Suppressor macrophage treated with lipopolysaccharide for 1 hour (primary cell): Measurements from ENCODE around the gene ACAA1.
"Not testable (repeated sequence)": the region's sequence is repeated elsewhere in the genome, so short reads cannot be mapped to it uniquely, and the experiment has no call there.

ENCODE experiments used
- DNase-seq, 3 donors: peaks; one replicate each; pipeline ENCODE4 v3.0.0-alpha.2; 2020 to 2022

The ACAA1 gene, protein sequence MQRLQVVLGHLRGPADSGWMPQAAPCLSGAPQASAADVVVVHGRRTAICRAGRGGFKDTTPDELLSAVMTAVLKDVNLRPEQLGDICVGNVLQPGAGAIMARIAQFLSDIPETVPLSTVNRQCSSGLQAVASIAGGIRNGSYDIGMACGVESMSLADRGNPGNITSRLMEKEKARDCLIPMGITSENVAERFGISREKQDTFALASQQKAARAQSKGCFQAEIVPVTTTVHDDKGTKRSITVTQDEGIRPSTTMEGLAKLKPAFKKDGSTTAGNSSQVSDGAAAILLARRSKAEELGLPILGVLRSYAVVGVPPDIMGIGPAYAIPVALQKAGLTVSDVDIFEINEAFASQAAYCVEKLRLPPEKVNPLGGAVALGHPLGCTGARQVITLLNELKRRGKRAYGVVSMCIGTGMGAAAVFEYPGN

DNA sequence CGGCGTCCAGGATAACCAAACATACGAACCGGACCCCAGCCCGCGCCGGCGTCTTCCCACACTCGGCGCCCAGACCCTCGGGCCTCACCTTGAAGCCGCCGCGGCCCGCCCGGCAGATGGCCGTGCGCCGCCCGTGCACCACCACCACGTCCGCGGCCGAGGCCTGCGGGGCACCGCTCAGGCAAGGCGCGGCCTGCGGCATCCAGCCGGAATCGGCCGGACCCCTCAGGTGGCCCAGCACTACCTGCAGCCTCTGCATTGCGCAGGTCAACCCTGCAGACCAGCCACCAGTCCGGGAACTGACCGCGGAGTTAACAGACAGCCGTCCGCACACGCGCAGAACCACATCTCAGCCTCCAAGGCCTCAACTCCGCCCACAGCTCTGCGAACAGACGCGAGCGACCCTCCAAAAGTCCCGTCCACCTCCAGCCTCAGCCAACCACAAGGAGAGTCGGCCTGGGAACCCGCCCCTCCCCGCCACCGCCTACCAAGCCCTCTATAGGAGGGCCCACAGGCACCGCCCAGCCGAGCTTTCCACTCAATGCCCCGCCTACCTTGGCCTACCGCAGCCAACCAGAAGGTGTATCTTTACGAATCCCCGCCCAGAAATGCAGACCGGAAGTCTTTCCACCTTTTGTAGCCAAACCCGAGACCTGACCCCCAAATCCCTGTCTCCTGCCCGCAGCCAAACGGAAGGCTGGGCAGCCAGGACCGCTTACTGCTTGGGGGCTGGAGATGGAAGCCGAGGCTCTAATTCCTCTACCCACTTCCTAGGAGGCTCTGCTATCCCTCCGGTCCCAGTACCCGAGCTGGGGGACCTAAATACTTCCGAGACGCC is at the start of gene ACAA1:
ACAA1 (minus strand) TSS at position 351 of the 838 bp plus-strand sequence; CDS start at position 259, 92 bp downstream.
- DNase-seq, result peak; percentile 99

DNA sequence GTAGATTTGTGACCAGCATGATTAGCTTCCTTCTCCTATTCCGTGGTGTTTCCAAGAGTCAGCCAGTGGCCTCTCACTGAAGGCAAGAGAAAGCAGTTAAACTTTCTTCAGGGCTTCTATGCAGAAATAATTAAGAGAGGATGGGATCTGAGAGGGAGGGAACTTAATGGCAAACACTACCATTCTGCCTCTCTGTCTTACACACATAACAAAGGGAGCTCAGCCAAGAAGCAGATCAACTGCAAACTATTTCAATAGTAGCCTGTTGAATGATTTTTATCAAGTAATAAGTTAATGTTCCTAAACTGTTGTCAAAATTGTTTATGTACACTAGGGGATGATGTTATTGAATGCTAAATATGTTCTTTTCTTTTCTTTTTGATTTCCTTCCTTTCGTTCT is 40.3 kb upstream of the ACAA1 start:
- no peak for DNase-seq

DNA sequence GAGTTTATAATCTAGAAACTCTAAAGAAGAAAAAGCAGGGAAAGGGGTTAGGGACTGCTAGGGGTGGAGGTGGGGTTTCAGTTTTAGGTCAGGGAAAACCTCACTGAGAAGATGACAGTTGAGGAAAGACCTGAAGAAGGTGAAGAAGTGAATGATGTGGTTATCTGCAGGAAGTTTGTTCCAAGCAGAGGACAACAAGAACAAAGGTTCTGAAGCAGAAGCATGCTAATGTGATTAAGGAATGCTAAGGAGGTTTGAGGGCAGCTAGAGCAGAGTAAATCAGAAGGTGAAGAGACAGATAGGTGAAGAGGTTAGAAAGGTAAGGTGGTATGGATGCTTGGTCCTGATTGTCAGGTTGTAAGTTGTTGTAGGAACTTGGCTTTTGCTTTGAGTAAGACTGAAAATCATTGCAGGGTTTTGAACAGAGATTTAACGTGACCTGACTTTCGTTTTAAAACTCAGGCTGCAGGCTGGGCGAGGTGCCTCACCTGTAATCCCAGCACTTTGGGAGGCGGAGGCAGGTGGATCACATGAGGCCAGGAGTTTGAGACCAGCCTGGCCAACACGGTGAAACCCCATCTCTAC is 37.0 kb upstream of the ACAA1 start:
- DNase-seq, result no peak

DNA sequence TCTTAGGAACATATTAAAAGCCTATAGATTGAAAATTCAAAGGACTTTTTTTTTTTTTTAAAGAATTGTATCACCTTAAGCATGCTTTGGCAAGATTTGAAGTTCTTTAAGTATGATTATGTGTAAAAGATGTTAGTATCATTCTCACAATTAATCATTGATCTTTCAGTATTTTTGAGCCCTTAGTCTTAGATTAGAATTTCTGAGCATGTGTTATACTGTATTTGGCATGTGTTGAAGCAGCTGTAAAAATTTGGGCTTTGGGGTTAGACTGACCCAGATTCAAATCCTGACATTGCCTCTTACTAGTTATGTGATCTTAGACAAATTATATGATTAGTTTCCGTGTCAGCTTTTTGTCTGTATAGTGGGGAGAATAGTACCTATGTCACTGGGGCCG is 34.7 kb upstream of the ACAA1 start:
- DNase-seq, result no peak

DNA sequence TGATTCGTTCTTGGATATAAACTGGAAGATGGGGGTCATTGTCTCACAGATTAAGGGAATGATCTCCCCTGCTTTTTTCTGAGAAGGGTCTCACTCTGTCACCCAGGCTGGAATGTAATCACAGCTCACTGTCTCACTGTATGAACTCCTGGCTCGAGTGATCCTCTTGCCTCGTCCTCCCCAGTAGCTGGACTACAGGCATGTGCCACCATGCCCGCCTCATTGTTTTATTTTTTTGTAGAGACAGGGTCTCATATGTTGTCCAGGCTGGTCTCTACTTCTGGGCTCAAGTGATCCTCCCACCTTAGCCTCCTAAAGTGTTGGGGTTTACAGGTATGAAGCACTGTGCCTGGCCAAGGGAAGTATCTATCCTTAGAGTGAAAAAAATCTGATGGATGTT is 33.8 kb upstream of the ACAA1 start:
- DNase-seq, result no peak

- peak in 2 of 3 donors; percentile 60 to 70 for DNase-seq
Observed at GRCh38 chr3:38169027-38169317, 32.0 kb upstream of the ACAA1 start.

GRCh38 chr3:38168151-38169026 is 31.5 kb upstream of the ACAA1 start:
- DNase-seq, result no peak

DNA sequence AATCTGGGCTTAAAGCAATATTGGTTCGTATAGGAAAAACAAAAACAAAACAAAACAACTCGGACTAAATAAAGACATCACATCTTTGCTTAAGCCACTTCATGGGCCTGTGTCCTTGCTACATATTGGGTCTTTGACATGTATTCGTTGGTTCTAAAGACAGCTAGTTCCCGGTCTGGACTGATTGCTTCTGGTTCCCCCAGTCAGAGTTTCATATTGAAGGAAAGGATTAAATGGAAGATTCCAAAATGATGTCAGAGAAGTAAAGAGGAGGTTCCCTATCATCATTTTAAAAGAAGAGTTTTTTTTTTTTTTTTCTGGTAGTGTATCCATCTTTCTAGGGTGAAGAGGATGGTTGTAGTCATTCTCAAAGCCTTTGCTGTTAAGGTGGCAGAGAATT is 30.7 kb upstream of the ACAA1 start:
- DNase-seq, result peak in 2 of 3 donors; percentile 60

- DNase-seq, result no peak
Observed at GRCh38 chr3:38165722-38166387, 28.9 kb upstream of the ACAA1 start.

DNA sequence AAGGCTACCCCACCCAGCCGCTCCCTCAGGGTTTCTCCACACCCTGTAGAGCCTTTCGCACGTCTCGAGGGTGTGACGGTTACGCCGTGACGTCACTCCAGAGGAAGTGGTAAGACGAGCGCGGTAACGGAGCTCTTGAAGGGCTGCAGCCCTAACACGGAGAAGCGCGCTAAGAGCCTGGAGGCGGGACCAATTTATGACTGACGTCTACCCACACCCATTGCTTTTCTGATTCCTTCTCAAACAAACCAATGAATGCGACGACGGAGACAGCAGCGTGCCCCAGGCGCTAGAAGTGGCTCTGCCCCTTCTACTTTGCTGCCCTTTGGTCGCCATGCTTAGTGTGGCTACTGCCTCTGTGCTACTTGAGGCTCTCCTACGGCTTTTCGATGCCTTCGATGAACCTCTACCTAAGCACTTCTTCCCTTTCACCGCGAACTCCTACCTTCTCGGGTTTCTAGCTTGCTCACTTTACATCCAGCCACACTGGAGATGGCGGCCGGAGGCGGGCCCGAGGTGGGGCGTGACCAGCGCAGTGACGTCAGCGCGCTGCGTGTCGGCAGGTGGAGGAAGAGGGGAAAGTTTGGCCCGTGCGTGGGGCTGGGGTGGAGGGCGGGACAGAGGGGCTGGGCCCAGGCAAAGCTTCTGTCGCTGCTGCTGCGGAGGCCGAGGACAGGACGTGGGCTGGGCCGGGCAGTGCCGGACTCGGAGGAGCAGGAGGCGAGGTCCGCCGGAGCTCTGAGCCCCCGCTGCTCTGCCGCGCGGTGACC is 28.2 kb upstream of the ACAA1 start, which contains the start of gene OXSR1:
OXSR1 (plus strand) TSS at position 586 of the 770 bp plus-strand sequence. CDS start 340 bp downstream, outside the sequence.
- DNase-seq, result peak; percentile 99 to 100 (median 100)

GRCh38 chr3:38164643-38164951 is 27.7 kb upstream of the ACAA1 start:
- DNase-seq, result no peak

GRCh38 chr3:38163841-38164642 is 27.1 kb upstream of the ACAA1 start:
- no peak for DNase-seq

DNA sequence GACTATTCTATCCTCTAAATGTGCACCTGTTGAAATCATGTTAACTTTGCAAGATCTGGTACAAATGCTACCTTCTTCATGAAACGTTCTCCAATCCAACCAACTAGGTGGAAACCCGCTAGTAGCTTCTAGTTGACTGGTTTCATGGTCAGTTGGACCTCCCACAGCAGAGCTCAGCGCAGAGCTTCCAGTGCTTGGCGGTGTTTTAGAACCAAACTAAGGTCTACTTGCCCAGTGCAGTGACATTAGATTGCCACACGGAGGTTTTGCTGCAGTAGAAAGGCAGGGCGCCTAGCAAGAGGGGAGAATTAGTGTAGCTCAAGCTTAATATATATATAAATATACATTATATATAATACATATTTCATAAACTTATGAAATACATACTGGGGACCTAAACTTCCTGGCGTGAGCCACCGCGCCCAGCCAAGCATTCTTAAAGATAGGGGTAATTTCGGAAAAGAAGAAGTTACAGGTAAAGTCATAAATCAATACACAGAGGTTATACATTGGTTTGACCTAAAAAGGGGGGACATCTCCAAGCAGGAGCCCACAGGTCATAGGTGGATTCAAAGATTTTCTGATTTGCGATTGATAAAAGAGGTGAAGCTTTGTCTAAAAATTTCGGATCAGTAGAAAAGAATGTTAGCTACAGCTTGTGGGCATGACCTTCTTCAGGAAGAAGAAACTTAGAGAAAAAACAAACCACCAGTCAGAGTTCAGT is 26.4 kb upstream of the ACAA1 start:
- peak in 1 of 3 donors; percentile 50 for DNase-seq

- not testable (repeated sequence) for DNase-seq
Observed at GRCh38 chr3:38160704-38161103, 23.8 kb upstream of the ACAA1 start.

DNA sequence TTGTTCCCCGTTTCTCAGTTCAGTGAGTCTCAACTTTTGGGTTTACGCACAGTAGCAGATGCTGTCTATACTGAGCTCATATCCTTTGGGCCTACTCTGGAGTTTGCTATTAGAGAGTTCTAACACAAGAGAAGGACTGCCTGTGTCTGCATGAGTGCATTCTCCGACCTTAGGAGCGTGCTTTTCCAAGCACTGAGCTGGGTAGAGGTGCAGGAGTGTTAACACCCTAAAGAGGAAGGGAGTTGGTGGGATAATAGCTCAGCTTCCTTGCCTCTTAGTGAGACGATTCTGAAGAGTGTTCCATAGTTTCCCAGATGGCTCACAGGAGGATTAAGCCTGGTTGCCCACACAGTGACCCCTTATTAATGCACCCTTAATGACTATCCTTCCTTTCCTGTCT is 21.5 kb upstream of the ACAA1 start:
- no peak for DNase-seq

DNA sequence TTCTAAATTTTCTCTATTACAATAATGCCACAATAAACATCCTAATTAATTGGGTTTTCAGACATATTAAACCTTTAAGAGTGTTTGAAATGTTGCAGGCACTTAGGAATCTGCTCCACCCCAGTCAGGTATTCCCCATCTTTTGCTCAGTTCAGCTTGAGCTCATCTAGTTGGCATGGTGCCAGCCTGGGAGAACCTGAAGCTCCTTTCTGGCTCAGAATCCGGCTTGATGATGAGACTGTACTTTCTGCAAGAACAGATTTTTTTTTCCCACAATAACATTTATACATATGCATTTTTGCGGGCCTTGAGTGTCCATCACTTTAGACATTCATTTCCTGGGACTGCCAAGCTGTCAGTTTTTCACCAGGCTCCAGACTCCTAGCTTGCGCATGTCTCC is 20.7 kb upstream of the ACAA1 start:
- DNase-seq, result no peak

DNA sequence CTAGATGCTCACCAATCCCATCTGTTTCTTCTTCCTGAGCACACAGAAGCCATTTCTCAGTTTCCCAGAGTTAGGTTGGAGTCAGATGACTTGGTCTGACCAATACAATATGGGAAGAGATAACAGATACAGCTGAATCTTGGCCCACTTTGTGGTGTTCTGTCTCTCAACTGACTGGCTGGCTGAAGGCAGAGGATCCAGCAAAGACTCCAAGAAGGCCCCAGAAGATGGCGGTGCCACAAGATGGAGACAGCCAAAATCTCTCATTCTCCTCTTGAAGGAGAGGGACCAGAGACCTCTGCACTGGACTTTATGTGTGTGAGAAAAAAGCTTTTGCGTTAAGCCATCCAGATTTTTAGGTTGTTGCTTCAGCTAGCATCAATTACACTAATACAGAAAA is 20.2 kb upstream of the ACAA1 start:
- DNase-seq, result no peak

DNA sequence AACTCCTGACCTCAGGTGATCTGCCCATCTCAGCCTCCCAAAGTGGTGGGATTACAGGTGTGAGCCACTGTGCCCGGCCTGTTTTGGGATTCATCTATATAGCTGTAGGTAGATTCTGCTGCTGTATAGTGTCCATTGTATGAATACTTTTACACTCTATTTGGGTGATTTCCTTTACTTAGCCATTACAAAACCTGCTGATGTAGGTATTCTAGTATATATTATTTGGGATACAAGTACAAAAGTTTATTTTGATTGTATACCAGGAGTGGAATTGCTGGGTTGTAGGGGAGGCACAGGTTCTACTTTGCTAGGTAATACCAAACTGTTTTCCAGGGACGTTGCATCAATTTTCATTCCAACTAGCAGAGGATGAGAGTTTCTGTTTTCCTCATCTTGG is 18.9 kb upstream of the ACAA1 start:
- DNase-seq, result no peak

DNA sequence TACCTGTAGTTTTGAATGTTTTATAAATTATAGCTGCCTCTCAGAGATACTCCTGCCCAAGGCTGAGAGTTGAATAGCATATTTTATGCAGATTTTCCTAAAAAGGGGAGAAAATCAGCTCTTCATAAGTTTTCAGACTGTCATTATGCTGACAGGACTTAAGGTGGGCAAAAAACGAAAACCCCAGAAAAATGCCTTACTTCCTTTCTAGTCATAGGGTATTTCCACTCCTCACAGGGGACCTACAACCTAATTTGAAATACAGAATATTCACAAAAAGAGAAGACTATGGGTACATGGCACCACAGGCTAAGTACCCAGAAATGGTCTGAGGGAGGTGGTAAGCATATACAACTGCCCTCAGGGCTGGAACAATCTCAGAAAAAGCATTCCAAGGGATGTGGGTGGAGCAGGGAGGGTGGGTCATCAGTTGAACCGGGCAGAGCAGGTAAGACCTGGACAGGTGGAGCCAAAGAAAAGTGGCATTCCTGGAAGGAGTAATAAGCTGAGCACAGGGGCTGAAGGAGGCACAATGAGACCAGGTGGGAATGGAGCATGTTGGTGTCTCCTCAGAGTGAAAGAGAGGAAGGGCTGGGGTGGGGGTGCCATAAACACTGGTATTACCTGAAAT is 17.8 kb upstream of the ACAA1 start:
- peak; percentile 51 to 80 (median 65) for DNase-seq
